Calu3 (cell line): ENCODE results near the gene PRSS2. TPM values are rescaled to one million over a fixed set of nuclear protein-coding genes. Genes with fewer than 3 reads are reported as not detected.

Source experiments
- BruUV-seq: library from RNA; stranded (reverse); fragments of 400-500 nt; replicated peaks from 2 replicates; lab custom pipeline; 2021; lab: Mats Ljungman, UMichigan
- CTCF ChIA-PET: fragments of 300-600 bp; sonication (Branson Sonifier 250); formaldehyde crosslinking; loops from one replicate; lab custom pipeline; 2022; ENCODE audit warnings: antibody characterized with exemption; lab: Charles Lee
- DNase-seq: peaks from one replicate; pipeline ENCODE4 v3.0.0; 2022
- H3K27ac Mint-ChIP-seq: one replicate; pipeline ENCODE4 v1.8.0; 2022; ENCODE audit warnings: mixed read lengths; ENCODE audit not compliant: unreplicated experiment
- H3K27me3 Mint-ChIP-seq: one replicate; pipeline ENCODE4 v1.8.0; 2022; ENCODE audit warnings: mixed read lengths; ENCODE audit not compliant: unreplicated experiment
- H3K36me3 Mint-ChIP-seq: one replicate; pipeline ENCODE4 v1.8.0; 2022; ENCODE audit warnings: mild to moderate bottlenecking, moderate library complexity, mixed read lengths; ENCODE audit not compliant: insufficient read depth, unreplicated experiment
- H3K4me1 Mint-ChIP-seq: one replicate; pipeline ENCODE4 v1.8.0; 2022; ENCODE audit warnings: mild to moderate bottlenecking, low read depth, mixed read lengths; ENCODE audit not compliant: unreplicated experiment
- H3K4me3 Mint-ChIP-seq: one replicate; pipeline ENCODE4 v1.8.0; 2022; ENCODE audit warnings: mild to moderate bottlenecking, low read depth, moderate library complexity, mixed read lengths; ENCODE audit not compliant: unreplicated experiment
- H3K9me3 Mint-ChIP-seq: one replicate; pipeline ENCODE4 v1.8.0; 2022; ENCODE audit warnings: low read depth, mixed read lengths; ENCODE audit not compliant: unreplicated experiment
- CTCF ChIP-seq: fragments of 200-600 bp; IDR thresholded peaks from one replicate; pipeline ENCODE4 v1.8.0; 2022; ENCODE audit warnings: antibody characterized with exemption; ENCODE audit not compliant: unreplicated experiment
- intact Hi-C: fragments of 100-400 bp; cut with micrococcal nuclease; formaldehyde crosslinking; loops from one replicate; pipeline ENCODE4 v1.10.0; 2022; ENCODE audit not compliant: unreplicated experiment
- total RNA-seq: library from RNA; stranded (reverse); gene quantifications from 2 replicates; pipeline ENCODE4 v1.2.3, GENCODE V29; 2022

PRSS2 gene
- total RNA-seq, 1 experiment from 2014 or later, result 0.64 TPM

GRCh38 chr7:142804728-142805207, 34.0 kb downstream of the PRSS2 start:
- no peaks in the 10 kb centered on the region for H3K9me3 Mint-ChIP-seq
- CTCF ChIA-PET, result no interaction called here
- no peak for TF ChIP-seq CTCF
- intact Hi-C loops, result no loop called here
- no peak for DNase-seq
- H3K27me3 Mint-ChIP-seq, result peaks cover 89% of the 10 kb centered on the region
- H3K4me3 Mint-ChIP-seq, result no peak overlapping the region
- H3K36me3 Mint-ChIP-seq, result peaks cover 6% of the 10 kb centered on the region
- H3K4me1 Mint-ChIP-seq, result peaks cover 29% of the 10 kb centered on the region
- BruUV-seq, result no TSS peak
- H3K27ac Mint-ChIP-seq, result no peak overlapping the region

- intact Hi-C loops, result no loop called here
- Mint-ChIP-seq H3K36me3 (peaks cover 6% of the 10 kb centered on the region), H3K4me3 (no peak overlapping the region), H3K27me3 (peaks cover 82% of the 10 kb centered on the region), H3K27ac (no peak overlapping the region), H3K9me3 (no peaks in the 10 kb centered on the region), H3K4me1 (peaks cover 29% of the 10 kb centered on the region)
- DNase-seq, result no peak
- no peak for TF ChIP-seq CTCF
- BruUV-seq, result no TSS peak
- CTCF ChIA-PET, result no interaction called here
Measured at GRCh38 chr7:142805350-142806021, 34.7 kb downstream of the PRSS2 start.

- peaks cover 77% of the 10 kb centered on the region for H3K27me3 Mint-ChIP-seq
- DNase-seq, result no peak
Measured at GRCh38 chr7:142806022-142806356, 35.2 kb downstream of the PRSS2 start.

GRCh38 chr7:142806957-142807356, 36.2 kb downstream of the PRSS2 start:
- BruUV-seq, result no TSS peak
- CTCF ChIA-PET, result no interaction called here
- peaks cover 6% of the 10 kb centered on the region for H3K36me3 Mint-ChIP-seq
- peaks cover 29% of the 10 kb centered on the region for H3K4me1 Mint-ChIP-seq
- H3K27me3 Mint-ChIP-seq, result peaks cover 75% of the 10 kb centered on the region
- H3K4me3 Mint-ChIP-seq, result no peak overlapping the region
- no peak for DNase-seq
- intact Hi-C loops, result no loop called here
- no peaks in the 10 kb centered on the region for H3K9me3 Mint-ChIP-seq
- no peak overlapping the region for H3K27ac Mint-ChIP-seq
- TF ChIP-seq CTCF, result no peak

More at GRCh38 chr7:142806022-142806356, 35.2 kb downstream of the PRSS2 start:
- H3K4me1 Mint-ChIP-seq, result peaks cover 29% of the 10 kb centered on the region
- no peak overlapping the region for H3K27ac Mint-ChIP-seq
- no peak for TF ChIP-seq CTCF
- CTCF ChIA-PET, result no interaction called here
- no peak overlapping the region for H3K4me3 Mint-ChIP-seq
- H3K36me3 Mint-ChIP-seq, result peaks cover 6% of the 10 kb centered on the region
- H3K9me3 Mint-ChIP-seq, result no peaks in the 10 kb centered on the region
- BruUV-seq, result no TSS peak
- intact Hi-C loops, result no loop called here
